Activated T-cell treated with anti-CD3 and anti-CD28 coated beads, Interleukin-2, amount 50 U/mL, for 24 hours (primary cell): ENCODE results near the gene FAM114A1.
"Not testable (repeated sequence)": the region's sequence is repeated elsewhere in the genome, so short reads cannot be mapped to it uniquely, and the experiment has no call there.

Experiments
- DNase-seq: peaks from one replicate; pipeline ENCODE4 v3.0.0-alpha.2; 2020
- H3K27ac Mint-ChIP-seq: 2 replicates; pipeline ENCODE4 v1.8.0; 2020; ENCODE audit warnings: mild to moderate bottlenecking, mixed read lengths
- H3K27me3 Mint-ChIP-seq: 2 replicates; pipeline ENCODE4 v1.8.0; 2020; ENCODE audit warnings: mixed read lengths
- H3K36me3 Mint-ChIP-seq: 2 replicates; pipeline ENCODE4 v1.8.0; 2020; ENCODE audit warnings: low read depth, mixed read lengths
- H3K4me1 Mint-ChIP-seq: 2 replicates; pipeline ENCODE4 v1.8.0; 2020; ENCODE audit warnings: low read depth, mixed read lengths
- H3K4me3 Mint-ChIP-seq: 2 replicates; pipeline ENCODE4 v1.8.0; 2020; ENCODE audit warnings: mild to moderate bottlenecking, moderate library complexity, mixed read lengths
- H3K9me3 Mint-ChIP-seq: 2 replicates; pipeline ENCODE4 v1.8.0; 2020; ENCODE audit warnings: mixed read lengths

FAM114A1 gene

DNA sequence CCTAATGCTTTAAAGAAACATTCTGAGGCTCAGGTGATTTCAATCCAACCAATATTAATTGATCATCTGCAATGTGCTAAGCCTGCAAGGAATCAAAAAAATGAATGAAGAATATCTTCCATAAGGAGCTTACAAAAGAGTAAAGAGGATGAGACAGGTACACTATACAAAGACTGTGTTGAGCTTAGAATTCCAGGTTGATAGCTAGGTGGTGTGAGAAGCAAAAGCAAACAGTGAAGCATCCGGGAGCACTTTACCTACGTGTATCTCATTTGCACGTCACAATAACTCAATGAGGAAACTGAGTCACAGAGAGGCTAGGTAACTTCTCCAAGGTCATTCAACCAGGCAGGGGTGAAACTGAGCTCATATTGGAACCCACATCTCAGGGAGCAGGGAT is 37.1 kb downstream of the FAM114A1 start:
- DNase-seq: no peak
- peaks cover 4% of the 10 kb centered on the region for H3K4me1 Mint-ChIP-seq
- H3K4me3 Mint-ChIP-seq: no peak overlapping the region
- no peaks in the 10 kb centered on the region for H3K9me3 Mint-ChIP-seq
- H3K27ac Mint-ChIP-seq: no peak overlapping the region
- no peaks in the 10 kb centered on the region for H3K36me3 Mint-ChIP-seq
- H3K27me3 Mint-ChIP-seq: no peaks in the 10 kb centered on the region

GRCh38 chr4:38905652-38906385 is 38.2 kb downstream of the FAM114A1 start:
- Mint-ChIP-seq H3K9me3 (no peaks in the 10 kb centered on the region), H3K4me1 (peaks cover 4% of the 10 kb centered on the region), H3K4me3 (no peak overlapping the region), H3K36me3 (no peaks in the 10 kb centered on the region), H3K27ac (no peak overlapping the region), H3K27me3 (no peaks in the 10 kb centered on the region)
- DNase-seq: no peak

DNA sequence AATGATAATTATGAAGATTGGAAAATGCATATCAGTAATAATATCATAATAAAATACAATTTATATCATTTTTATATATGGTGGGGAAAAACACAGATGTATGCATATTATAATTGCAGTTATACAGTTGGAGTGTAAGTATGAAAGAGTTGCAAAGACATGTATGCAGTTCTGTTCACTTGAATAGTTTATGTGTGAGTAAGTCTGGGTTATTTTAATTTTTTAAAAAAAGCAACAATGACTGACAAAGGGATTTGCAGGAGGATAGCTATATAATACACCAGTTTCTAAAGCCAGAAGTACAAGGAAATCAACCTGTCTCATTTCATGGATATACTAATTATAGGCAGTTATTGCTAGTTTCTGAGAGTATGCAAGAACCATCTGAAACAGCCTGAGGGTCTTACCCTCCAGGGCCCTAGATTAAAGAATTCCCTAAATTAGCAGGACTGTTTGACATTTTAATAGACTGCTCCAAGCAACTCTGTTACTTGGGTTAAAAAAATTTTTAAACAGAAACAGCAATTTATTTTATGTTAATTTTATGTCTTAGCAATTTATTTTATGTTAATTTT is 40.2 kb downstream of the FAM114A1 start:
- peaks cover 4% of the 10 kb centered on the region for H3K4me1 Mint-ChIP-seq
- no peaks in the 10 kb centered on the region for H3K36me3 Mint-ChIP-seq
- H3K4me3 Mint-ChIP-seq: no peak overlapping the region
- no peak overlapping the region for H3K27ac Mint-ChIP-seq
- no peaks in the 10 kb centered on the region for H3K27me3 Mint-ChIP-seq
- no peaks in the 10 kb centered on the region for H3K9me3 Mint-ChIP-seq
- no peak for DNase-seq

DNA sequence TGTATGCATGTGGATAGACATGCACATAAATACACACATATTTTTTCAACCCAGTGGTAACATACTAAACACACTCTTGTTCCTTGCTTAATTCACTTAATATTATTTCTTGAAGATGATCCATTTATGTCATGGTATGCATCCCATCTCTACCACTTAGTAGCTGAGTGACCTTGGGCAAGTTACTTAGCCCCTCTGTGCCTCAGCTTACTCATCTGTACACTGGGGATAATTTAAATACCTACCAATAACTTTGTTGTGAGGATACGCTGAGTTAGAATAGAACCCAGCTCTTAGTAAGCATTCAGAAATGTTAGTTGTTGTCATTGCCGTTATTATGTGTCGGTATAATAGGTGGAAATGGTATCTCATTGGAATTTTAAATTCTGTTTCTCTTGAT is 41.4 kb downstream of the FAM114A1 start:
- H3K4me1 Mint-ChIP-seq: peaks cover 4% of the 10 kb centered on the region
- DNase-seq: no peak
- H3K27ac Mint-ChIP-seq: no peak overlapping the region
- no peaks in the 10 kb centered on the region for H3K36me3 Mint-ChIP-seq
- H3K9me3 Mint-ChIP-seq: no peaks in the 10 kb centered on the region
- no peaks in the 10 kb centered on the region for H3K27me3 Mint-ChIP-seq
- no peak overlapping the region for H3K4me3 Mint-ChIP-seq

DNA sequence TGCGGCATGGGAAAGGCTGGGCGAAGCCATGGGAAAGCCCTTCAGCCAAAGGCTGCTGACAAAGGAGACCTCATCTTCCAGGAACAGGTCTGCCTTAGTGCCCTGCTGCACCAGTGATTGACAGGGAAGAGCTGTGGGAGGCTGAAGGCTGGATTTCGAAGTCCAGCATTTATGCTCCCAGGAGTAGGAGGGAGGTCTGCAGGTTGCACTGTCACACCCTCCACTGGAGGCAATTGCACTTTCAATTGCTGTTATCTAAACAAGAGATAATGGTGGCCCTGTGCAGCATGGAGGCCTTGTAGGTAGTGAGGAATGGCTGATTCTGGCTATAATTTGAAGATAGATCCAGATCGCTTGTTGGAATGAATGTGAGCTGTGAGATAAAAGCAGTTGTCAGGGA is 43.7 kb downstream of the FAM114A1 start:
- H3K9me3 Mint-ChIP-seq: no peaks in the 10 kb centered on the region
- no peaks in the 10 kb centered on the region for H3K27me3 Mint-ChIP-seq
- H3K36me3 Mint-ChIP-seq: no peaks in the 10 kb centered on the region
- H3K4me3 Mint-ChIP-seq: no peak overlapping the region
- DNase-seq: no peak
- H3K27ac Mint-ChIP-seq: no peak overlapping the region
- peaks cover 10% of the 10 kb centered on the region for H3K4me1 Mint-ChIP-seq

DNA sequence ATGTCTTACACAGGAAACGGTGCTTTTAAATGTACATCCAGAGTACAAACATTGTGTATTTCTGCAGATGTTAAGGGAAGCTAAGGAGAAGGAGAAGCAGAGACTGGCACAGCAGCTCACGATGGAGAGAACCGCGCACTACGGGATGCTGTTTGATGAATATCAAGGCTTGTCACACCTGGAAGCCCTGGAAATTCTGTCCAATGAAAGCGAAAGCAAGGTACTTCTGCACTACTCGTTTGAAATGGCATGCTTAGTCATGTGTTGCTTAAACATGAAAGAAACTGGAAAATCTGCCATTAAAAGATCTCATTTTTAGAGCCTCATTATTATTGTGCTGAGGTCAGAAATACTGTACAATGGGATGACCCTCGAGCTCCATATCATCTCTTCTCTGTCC is 47.2 kb downstream of the FAM114A1 start:
- peak overlapping the region; percentile 66 for H3K27ac Mint-ChIP-seq

DNA sequence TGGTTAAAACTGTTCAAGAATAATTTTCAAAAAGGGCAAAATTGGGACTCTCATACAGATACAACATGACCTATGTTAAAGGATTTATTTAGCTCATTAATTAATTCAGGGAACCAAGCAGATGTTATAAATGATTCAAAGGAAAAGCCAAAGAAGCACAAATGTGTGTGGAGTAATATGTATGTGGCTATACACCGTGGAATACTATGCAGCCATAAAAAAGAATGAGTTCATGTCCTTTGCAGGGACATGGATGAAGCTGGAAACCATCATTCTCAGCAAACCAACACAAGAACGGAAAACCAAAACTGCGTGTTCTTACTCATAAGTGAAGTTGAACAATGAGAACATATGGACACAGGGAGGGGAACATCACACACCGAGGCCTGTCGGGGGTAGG is 48.7 kb downstream of the FAM114A1 start:
- not testable (repeated sequence) for H3K4me3 Mint-ChIP-seq, H3K9me3 Mint-ChIP-seq, H3K36me3 Mint-ChIP-seq, H3K27me3 Mint-ChIP-seq, DNase-seq, H3K4me1 Mint-ChIP-seq, H3K27ac Mint-ChIP-seq

More for the DNA sequence above, 47.2 kb downstream of the FAM114A1 start:
- Mint-ChIP-seq H3K9me3 (no peaks in the 10 kb centered on the region), H3K4me3 (peak overlapping the region; percentile 42), H3K4me1 (peaks cover 10% of the 10 kb centered on the region), H3K27me3 (no peaks in the 10 kb centered on the region), H3K36me3 (no peaks in the 10 kb centered on the region)
- DNase-seq: no peak

DNA sequence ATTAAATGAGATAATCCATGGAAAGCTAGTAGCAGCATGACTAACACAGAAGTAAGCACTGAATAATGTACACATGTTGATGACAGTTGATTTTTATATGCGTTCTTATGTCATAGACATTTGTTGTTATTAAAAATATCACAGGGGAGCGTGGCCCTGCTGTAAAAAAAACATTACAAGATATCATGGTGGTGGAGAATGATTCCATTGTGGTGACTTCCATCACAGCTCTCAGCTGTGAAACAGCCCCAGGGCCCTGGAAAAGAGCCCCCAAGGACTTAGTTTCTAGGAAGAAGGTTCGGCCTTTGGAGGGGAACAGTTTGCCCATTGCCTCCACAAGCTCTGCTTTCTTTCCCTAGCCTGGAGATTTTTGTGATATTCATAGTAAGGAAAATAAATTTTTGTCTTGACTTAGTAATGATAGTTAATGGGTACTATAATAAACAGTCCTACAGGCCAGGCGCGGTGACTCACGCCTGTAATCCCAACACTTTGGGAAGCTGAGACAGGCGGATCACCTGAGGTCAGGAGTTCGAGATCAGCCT is 49.9 kb downstream of the FAM114A1 start:
- H3K36me3 Mint-ChIP-seq: no peaks in the 10 kb centered on the region
- DNase-seq: no peak
- H3K27ac Mint-ChIP-seq: no peak overlapping the region
- H3K27me3 Mint-ChIP-seq: no peaks in the 10 kb centered on the region
- no peaks in the 10 kb centered on the region for H3K9me3 Mint-ChIP-seq
- H3K4me1 Mint-ChIP-seq: peaks cover 10% of the 10 kb centered on the region
- H3K4me3 Mint-ChIP-seq: no peak overlapping the region

DNA sequence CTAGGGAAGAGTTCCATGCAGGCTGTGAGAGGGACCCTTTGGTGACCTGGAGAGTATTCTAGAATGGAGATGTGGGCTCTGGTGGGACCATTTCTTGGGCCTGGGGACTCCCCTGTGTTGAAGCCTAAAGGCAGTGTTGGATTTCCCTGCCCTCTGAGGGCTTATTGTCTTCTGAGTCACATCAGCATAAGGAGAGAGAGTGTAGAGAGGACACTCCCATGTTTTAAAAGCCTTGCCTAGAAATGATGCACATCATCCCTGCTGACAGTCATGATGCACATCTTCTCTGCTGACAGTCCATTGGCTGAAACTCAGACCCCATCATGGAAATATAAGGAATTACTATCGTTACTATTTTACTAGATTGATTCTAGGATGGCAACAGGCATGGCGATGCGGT is 51.9 kb downstream of the FAM114A1 start:
- peaks cover 10% of the 10 kb centered on the region for H3K4me1 Mint-ChIP-seq
- DNase-seq: no peak
- no peaks in the 10 kb centered on the region for H3K36me3 Mint-ChIP-seq
- no peak overlapping the region for H3K27ac Mint-ChIP-seq
- H3K27me3 Mint-ChIP-seq: no peaks in the 10 kb centered on the region
- H3K9me3 Mint-ChIP-seq: no peaks in the 10 kb centered on the region
- no peak overlapping the region for H3K4me3 Mint-ChIP-seq

- Mint-ChIP-seq H3K27ac (no peak overlapping the region), H3K4me1 (peaks cover 3% of the 10 kb centered on the region), H3K27me3 (no peaks in the 10 kb centered on the region), H3K9me3 (no peaks in the 10 kb centered on the region), H3K36me3 (no peaks in the 10 kb centered on the region), H3K4me3 (no peak overlapping the region)
- no peak for DNase-seq
These were observed 52.6 kb downstream of the FAM114A1 start for GRCh38 chr4:38920186-38920585.

- no peak for DNase-seq
- Mint-ChIP-seq H3K36me3 (no peaks in the 10 kb centered on the region), H3K27me3 (no peaks in the 10 kb centered on the region), H3K27ac (no peak overlapping the region), H3K4me3 (no peak overlapping the region), H3K4me1 (no peaks in the 10 kb centered on the region), H3K9me3 (no peaks in the 10 kb centered on the region)
These were observed 53.1 kb downstream of the FAM114A1 start for GRCh38 chr4:38920677-38921076.

DNA sequence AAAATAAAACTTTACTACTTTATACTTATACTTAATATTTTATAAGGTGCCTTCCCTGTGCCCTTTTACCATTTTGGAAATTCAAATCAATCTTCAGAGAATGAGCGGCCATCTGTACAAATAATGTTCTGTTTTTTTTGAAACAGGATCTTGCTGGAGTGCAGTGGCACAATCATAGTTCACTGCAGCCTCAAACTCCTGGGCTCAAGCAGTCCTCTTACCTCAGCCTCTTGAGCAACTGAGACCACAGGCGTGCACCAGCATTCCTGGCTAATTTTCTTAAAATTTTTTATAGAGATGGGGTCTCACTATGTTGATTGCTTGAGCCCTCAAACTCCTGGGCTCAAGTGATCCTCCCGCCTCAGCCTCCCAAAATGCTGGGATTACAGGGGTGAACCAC is 53.5 kb downstream of the FAM114A1 start:
- no peaks in the 10 kb centered on the region for H3K36me3 Mint-ChIP-seq
- no peaks in the 10 kb centered on the region for H3K4me1 Mint-ChIP-seq
- no peak overlapping the region for H3K4me3 Mint-ChIP-seq
- no peak for DNase-seq
- H3K27ac Mint-ChIP-seq: no peak overlapping the region
- no peaks in the 10 kb centered on the region for H3K9me3 Mint-ChIP-seq
- no peaks in the 10 kb centered on the region for H3K27me3 Mint-ChIP-seq

- H3K27me3 Mint-ChIP-seq: no peaks in the 10 kb centered on the region
- H3K9me3 Mint-ChIP-seq: no peaks in the 10 kb centered on the region
- H3K4me1 Mint-ChIP-seq: no peaks in the 10 kb centered on the region
- no peak overlapping the region for H3K4me3 Mint-ChIP-seq
- no peak for DNase-seq
- no peaks in the 10 kb centered on the region for H3K36me3 Mint-ChIP-seq
- no peak overlapping the region for H3K27ac Mint-ChIP-seq
These were observed 56.1 kb downstream of the FAM114A1 start for GRCh38 chr4:38923746-38924145.

DNA sequence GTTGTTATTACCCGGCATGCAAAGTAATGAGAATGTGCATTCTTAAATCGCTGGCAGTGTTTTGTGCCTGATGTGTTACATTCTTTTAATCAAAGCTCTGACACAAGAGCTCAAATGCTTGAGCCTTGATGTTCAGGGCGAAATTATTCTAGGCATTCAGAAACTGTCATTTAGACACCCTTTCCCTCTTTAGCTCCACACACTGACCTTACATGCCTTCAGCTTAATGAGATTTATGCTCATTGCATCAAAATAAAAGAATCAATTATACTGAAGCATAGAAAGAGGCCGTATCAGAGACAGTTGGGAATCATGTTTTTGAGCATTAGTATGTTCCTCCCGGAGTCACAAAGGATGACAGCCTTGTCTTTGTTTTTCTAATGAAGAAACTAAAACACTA is 56.7 kb downstream of the FAM114A1 start:
- DNase-seq: no peak

More for the DNA sequence above, 56.7 kb downstream of the FAM114A1 start:
- Mint-ChIP-seq H3K27me3 (no peaks in the 10 kb centered on the region), H3K27ac (no peak overlapping the region), H3K4me3 (no peak overlapping the region), H3K36me3 (no peaks in the 10 kb centered on the region), H3K4me1 (no peaks in the 10 kb centered on the region), H3K9me3 (no peaks in the 10 kb centered on the region)
